Iris pigment epithelial cell (primary cell): ENCODE measurements around the gene PANK4.

Source experiments
- DNase-seq: peaks from one replicate; pipeline ENCODE4 v3.0.0-alpha.2; 2011; ENCODE audit warnings: low read depth

PANK4 gene

GRCh38 chr1:2528966-2529783, 2.8 kb upstream of the PANK4 start:
- no peak for DNase-seq

- no peak for DNase-seq
Measured at GRCh38 chr1:2528611-2528965, 2.2 kb upstream of the PANK4 start.

GRCh38 chr1:2528016-2528415, 1.6 kb upstream of the PANK4 start:
- DNase-seq: no peak

- no peak for DNase-seq
Measured at GRCh38 chr1:2527556-2527860, 1.1 kb upstream of the PANK4 start.

- DNase-seq: peak; percentile 37
Measured at GRCh38 chr1:2526824-2527555, 594 bp upstream of the PANK4 start.

GRCh38 chr1:2525572-2525919, 850 bp downstream of the PANK4 start:
- no peak for DNase-seq

GRCh38 chr1:2523891-2524609, 2.3 kb downstream of the PANK4 start:
- no peak for DNase-seq

GRCh38 chr1:2523191-2523890, 3.1 kb downstream of the PANK4 start:
- peak; percentile 50 for DNase-seq

GRCh38 chr1:2522230-2522629, 4.2 kb downstream of the PANK4 start:
- DNase-seq: no peak

- DNase-seq: no peak
Measured at GRCh38 chr1:2520806-2521205, 5.6 kb downstream of the PANK4 start.

GRCh38 chr1:2520206-2520605, 6.2 kb downstream of the PANK4 start:
- no peak for DNase-seq

GRCh38 chr1:2519729-2520128, 6.7 kb downstream of the PANK4 start:
- no peak for DNase-seq

GRCh38 chr1:2519029-2519685, 7.2 kb downstream of the PANK4 start:
- no peak for DNase-seq

- no peak for DNase-seq
Measured at GRCh38 chr1:2518528-2518927, 7.9 kb downstream of the PANK4 start.

GRCh38 chr1:2517966-2518365, 8.4 kb downstream of the PANK4 start:
- no peak for DNase-seq

GRCh38 chr1:2516946-2517345, 9.4 kb downstream of the PANK4 start:
- no peak for DNase-seq

- no peak for DNase-seq
Measured at GRCh38 chr1:2516124-2516523, 10.3 kb downstream of the PANK4 start.

- no peak for DNase-seq
Measured at GRCh38 chr1:2515763-2516080, 10.7 kb downstream of the PANK4 start.

GRCh38 chr1:2514863-2515762, 11.3 kb downstream of the PANK4 start:
- DNase-seq: no peak

- DNase-seq: no peak
Measured at GRCh38 chr1:2513939-2514652, 12.3 kb downstream of the PANK4 start.
